ENCODE data around the gene MAGOHB.
A peak's percentile ranks its signal among the peaks of the same experiment; 100 is the strongest.
"Not testable (repeated sequence)": the region's sequence is repeated elsewhere in the genome, so short reads cannot be mapped to it uniquely, and the experiment has no call there.

MAGOHB gene

GRCh38 chr12:10574307-10574706 is 39.1 kb downstream of the MAGOHB start:
- no peak for TF ChIP-seq CTCF (IDR thresholded peaks at IDR 0.05; ENCODE audit: borderline replicate concordance, control extremely low read depth, extremely low read depth, insufficient read depth, missing control alignments)
- in situ Hi-C loops (cut with MboI; ENCODE audit: low sequenced_read_pairs, unreplicated experiment) = no loop called here
- no peak for DNase-seq (ENCODE audit: low spot score)

GRCh38 chr12:10572021-10572490 is 41.4 kb downstream of the MAGOHB start:
- DNase-seq (ENCODE audit: low spot score); in situ Hi-C loops (cut with MboI; ENCODE audit: low sequenced_read_pairs, unreplicated experiment): not testable (repeated sequence)

- TF ChIP-seq CTCF (IDR thresholded peaks at IDR 0.05; ENCODE audit: borderline replicate concordance, control extremely low read depth, extremely low read depth, insufficient read depth, missing control alignments) = no peak
- in situ Hi-C loops (cut with MboI; ENCODE audit: low sequenced_read_pairs, unreplicated experiment) = no loop called here
- DNase-seq (ENCODE audit: low spot score) = no peak
Measured at GRCh38 chr12:10571141-10571540, 42.3 kb downstream of the MAGOHB start.

GRCh38 chr12:10567813-10568212 is 45.6 kb downstream of the MAGOHB start:
- DNase-seq (ENCODE audit: low spot score) = no peak
- no peak for TF ChIP-seq CTCF (IDR thresholded peaks at IDR 0.05; ENCODE audit: borderline replicate concordance, control extremely low read depth, extremely low read depth, insufficient read depth, missing control alignments)
- in situ Hi-C loops (cut with MboI; ENCODE audit: low sequenced_read_pairs, unreplicated experiment) = no loop called here

GRCh38 chr12:10563966-10564365 is 49.4 kb downstream of the MAGOHB start:
- no peak for TF ChIP-seq CTCF (IDR thresholded peaks at IDR 0.05; ENCODE audit: borderline replicate concordance, control extremely low read depth, extremely low read depth, insufficient read depth, missing control alignments)
- no peak for DNase-seq (ENCODE audit: low spot score)
- in situ Hi-C loops (cut with MboI; ENCODE audit: low sequenced_read_pairs, unreplicated experiment) = loop anchor here (5.0 kb wide), 1 partner anchor 327 kb away; no protein-coding TSS in a partner anchor

- no peak for TF ChIP-seq CTCF (IDR thresholded peaks at IDR 0.05; ENCODE audit: borderline replicate concordance, control extremely low read depth, extremely low read depth, insufficient read depth, missing control alignments)
- in situ Hi-C loops (cut with MboI; ENCODE audit: low sequenced_read_pairs, unreplicated experiment) = loop anchor here (5.0 kb wide), 1 partner anchor 326 kb away; no protein-coding TSS in a partner anchor
- no peak for DNase-seq (ENCODE audit: low spot score)
Measured at GRCh38 chr12:10563002-10563401, 50.4 kb downstream of the MAGOHB start.

- DNase-seq (ENCODE audit: low spot score) = peak; percentile 42
- TF ChIP-seq CTCF (IDR thresholded peaks at IDR 0.05; ENCODE audit: borderline replicate concordance, control extremely low read depth, extremely low read depth, insufficient read depth, missing control alignments) = peak; percentile 30
- in situ Hi-C loops (cut with MboI; ENCODE audit: low sequenced_read_pairs, unreplicated experiment) = loop anchor here (5.0 kb wide), 1 partner anchor 325 kb away; no protein-coding TSS in a partner anchor
Measured at GRCh38 chr12:10562306-10562933, 51.0 kb downstream of the MAGOHB start.
